Tibial nerve (tissue), 4 donors: ENCODE results near the gene FANCC. TPM values are rescaled to one million over a fixed set of nuclear protein-coding genes. Genes with fewer than 3 reads are reported as not detected.

Experiments used
- DNase-seq, 2 donors: peaks; one replicate each; pipeline ENCODE4 v3.0.0-alpha.2; 2019; ENCODE audit warnings: low spot score in 2 of 2
- H3K27ac ChIP-seq, 4 donors: fragments of 200-600 bp; sonication (generic) in 3 of 4; one replicate each; pipeline ENCODE4 v1.5.1; 2017 to 2019; ENCODE audit warnings: mild to moderate bottlenecking in 1 of 4
- H3K27me3 ChIP-seq, 2 donors: fragments of 200-600 bp; sonication (generic) in 1 of 2; one replicate each; pipeline versions ENCODE4 v1.5.1 to v1.6.0; 2017 to 2019
- H3K36me3 ChIP-seq, 3 donors: fragments of 200-600 bp; sonication (generic); one replicate each; pipeline ENCODE4 v1.5.1; 2018 to 2019
- H3K4me1 ChIP-seq, 4 donors: fragments of 200-600 bp; sonication (generic) in 3 of 4; one replicate each; pipeline ENCODE4 v1.5.1; 2017 to 2019
- H3K4me3 ChIP-seq, 4 donors: fragments of 200-600 bp; sonication (generic) in 3 of 4; one replicate each; pipeline ENCODE4 v1.5.1; 2017 to 2019; ENCODE audit warnings: mild to moderate bottlenecking in 1 of 4, moderate library complexity in 1 of 4
- H3K9me3 ChIP-seq, 4 donors: fragments of 200-600 bp; sonication (generic) in 3 of 4; one replicate each; pipeline ENCODE4 v1.5.1; 2017 to 2019
- EP300 ChIP-seq, 2 donors: sonication (generic); formaldehyde crosslinking; IDR thresholded peaks; one replicate each; pipeline ENCODE4 v1.6.1; 2017; ENCODE audit warnings: antibody characterized with exemption in 2 of 2, mild to moderate bottlenecking in 1 of 2
- POLR2A ChIP-seq, 2 donors: fragments of 450-650 bp; IDR thresholded peaks; one replicate each; pipeline ENCODE4 v1.6.1; 2017; ENCODE audit warnings: antibody characterized with exemption in 2 of 2, mild to moderate bottlenecking in 2 of 2, moderate library complexity in 2 of 2
- WGBS, 2 donors: methylation state at CpG; one replicate each; pipeline ENCODE4 v1.1.5; 2018; 5-methylcytosine and 5-hydroxymethylcytosine counted together
- total RNA-seq, 4 donors: library from RNA; depleted of rRNA; stranded (reverse); fragments of >200 nt; gene quantifications; one replicate each; pipeline ENCODE4 v1.1.0, GENCODE V29; 2016
- TF ChIP-seq, protein P1 (sequence below), 5 experiments: fragments of 200-600 bp in 3 of 5; fragments of 450-650 bp in 2 of 5; sonication (generic) in 3 of 5; IDR thresholded peaks; one replicate each; pipeline ENCODE4 v1.5.1; 2016 to 2019; ENCODE audit warnings: antibody characterized with exemption in 5 of 5, mild to moderate bottlenecking in 3 of 5, moderate library complexity in 2 of 5

The FANCC gene
- total RNA-seq, 4 donors from 2014 or later, result 6.5 to 12.6 (median 10.2) TPM

DNA sequence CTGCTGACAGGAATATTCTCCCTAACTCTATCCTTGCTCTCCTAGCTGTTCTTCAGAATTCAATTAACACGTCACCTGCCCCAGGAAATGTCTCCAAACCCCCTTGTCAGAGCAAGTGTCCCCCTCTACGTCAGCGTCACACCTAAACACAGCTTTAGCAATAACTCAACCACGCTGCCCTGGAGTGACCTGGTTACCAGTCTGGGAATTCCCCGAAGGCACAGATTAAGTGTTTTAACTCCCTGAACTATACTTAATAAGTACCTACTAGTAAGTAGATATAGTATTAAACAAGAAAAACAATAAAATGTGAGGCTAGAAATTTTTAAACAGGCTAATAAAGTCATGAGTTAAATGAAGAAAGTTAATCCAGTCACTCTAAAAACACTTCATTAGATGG is 78.4 kb downstream of the FANCC start:
- H3K4me3 ChIP-seq, result no peak overlapping the region
- DNase-seq, result no peak
- WGBS, 2 donors, result 96 to 98% methylated on average over 5 of the region's 5 CpGs
- H3K27me3 ChIP-seq, result no peaks in the 10 kb centered on the region
- no peaks in the 10 kb centered on the region for H3K9me3 ChIP-seq
- TF ChIP-seq, protein P1, sequence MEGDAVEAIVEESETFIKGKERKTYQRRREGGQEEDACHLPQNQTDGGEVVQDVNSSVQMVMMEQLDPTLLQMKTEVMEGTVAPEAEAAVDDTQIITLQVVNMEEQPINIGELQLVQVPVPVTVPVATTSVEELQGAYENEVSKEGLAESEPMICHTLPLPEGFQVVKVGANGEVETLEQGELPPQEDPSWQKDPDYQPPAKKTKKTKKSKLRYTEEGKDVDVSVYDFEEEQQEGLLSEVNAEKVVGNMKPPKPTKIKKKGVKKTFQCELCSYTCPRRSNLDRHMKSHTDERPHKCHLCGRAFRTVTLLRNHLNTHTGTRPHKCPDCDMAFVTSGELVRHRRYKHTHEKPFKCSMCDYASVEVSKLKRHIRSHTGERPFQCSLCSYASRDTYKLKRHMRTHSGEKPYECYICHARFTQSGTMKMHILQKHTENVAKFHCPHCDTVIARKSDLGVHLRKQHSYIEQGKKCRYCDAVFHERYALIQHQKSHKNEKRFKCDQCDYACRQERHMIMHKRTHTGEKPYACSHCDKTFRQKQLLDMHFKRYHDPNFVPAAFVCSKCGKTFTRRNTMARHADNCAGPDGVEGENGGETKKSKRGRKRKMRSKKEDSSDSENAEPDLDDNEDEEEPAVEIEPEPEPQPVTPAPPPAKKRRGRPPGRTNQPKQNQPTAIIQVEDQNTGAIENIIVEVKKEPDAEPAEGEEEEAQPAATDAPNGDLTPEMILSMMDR (IDR thresholded peaks at IDR 0.05), result no peak
- TF ChIP-seq POLR2A (IDR thresholded peaks at IDR 0.05) (no peak), EP300 (IDR thresholded peaks at IDR 0.05) (no peak)
- no peak overlapping the region for H3K27ac ChIP-seq
- H3K4me1 ChIP-seq, result no peaks in the 10 kb centered on the region
- peaks cover 0 to 5% (median 0%) of the 10 kb centered on the region in 3 donors for H3K36me3 ChIP-seq

DNA sequence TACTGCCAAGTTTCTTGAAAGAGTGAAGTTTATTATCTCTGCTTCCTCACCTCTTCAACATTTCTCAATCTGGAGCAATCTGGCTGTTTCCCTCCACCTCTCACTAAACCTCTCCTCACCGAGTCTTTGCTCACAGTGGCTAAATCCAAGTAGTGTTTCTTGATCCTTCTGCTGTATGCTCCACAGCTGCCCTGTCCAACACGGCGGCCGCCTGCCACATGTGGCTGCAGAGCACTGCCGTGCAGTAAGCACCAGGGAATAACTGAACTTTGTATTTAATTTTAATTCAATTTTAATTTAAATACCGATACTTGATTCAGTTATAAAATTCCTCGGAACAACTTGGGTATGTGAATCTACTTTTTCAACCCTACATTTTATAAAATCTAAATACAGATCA is 80.2 kb downstream of the FANCC start:
- Histone ChIP-seq H3K9me3 (no peaks in the 10 kb centered on the region), H3K36me3 (peaks cover 0 to 5% (median 0%) of the 10 kb centered on the region in 3 donors), H3K27me3 (no peaks in the 10 kb centered on the region), H3K27ac (no peak overlapping the region), H3K4me3 (no peak overlapping the region), H3K4me1 (no peaks in the 10 kb centered on the region)
- WGBS, 2 donors, result 88 to 89% methylated on average over 7 of the region's 7 CpGs
- TF ChIP-seq POLR2A (IDR thresholded peaks at IDR 0.05) (no peak), EP300 (IDR thresholded peaks at IDR 0.05) (no peak)
- TF ChIP-seq, protein P1 (IDR thresholded peaks at IDR 0.05), result no peak
- DNase-seq, result no peak

DNA sequence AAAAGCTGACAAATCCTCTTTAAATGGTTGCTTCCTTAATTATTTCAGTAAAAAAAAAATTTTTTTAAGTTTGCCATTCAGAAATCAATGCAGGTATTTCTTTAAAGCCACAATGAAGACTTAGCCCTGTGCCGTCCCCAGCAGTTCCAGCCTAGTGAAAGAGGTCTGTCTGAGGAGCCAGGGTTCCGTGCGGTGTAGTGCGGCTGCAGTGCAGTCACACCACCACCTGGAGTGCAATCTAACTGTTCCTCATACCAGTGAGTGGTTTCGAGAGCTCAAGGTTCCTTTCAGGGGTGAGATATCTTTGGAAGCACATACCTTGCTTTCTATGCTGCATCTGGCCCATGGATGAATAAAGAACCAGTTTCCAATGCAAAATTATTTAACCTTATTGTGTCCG is 87.5 kb downstream of the FANCC start:
- H3K9me3 ChIP-seq, result no peaks in the 10 kb centered on the region
- H3K4me1 ChIP-seq, result no peaks in the 10 kb centered on the region
- no peak for DNase-seq
- TF ChIP-seq, protein P1 (IDR thresholded peaks at IDR 0.05), result no peak
- TF ChIP-seq POLR2A (IDR thresholded peaks at IDR 0.05), result no peak
- TF ChIP-seq EP300 (IDR thresholded peaks at IDR 0.05), result no peak
- H3K27me3 ChIP-seq, result no peaks in the 10 kb centered on the region
- H3K36me3 ChIP-seq, result peaks cover 0 to 15% (median 0%) of the 10 kb centered on the region in 3 donors
- H3K27ac ChIP-seq, result no peak overlapping the region
- whole genome bisulfite sequencing, 2 donors, result 93 to 100% methylated on average over 6 of the region's 6 CpGs
- no peak overlapping the region for H3K4me3 ChIP-seq

DNA sequence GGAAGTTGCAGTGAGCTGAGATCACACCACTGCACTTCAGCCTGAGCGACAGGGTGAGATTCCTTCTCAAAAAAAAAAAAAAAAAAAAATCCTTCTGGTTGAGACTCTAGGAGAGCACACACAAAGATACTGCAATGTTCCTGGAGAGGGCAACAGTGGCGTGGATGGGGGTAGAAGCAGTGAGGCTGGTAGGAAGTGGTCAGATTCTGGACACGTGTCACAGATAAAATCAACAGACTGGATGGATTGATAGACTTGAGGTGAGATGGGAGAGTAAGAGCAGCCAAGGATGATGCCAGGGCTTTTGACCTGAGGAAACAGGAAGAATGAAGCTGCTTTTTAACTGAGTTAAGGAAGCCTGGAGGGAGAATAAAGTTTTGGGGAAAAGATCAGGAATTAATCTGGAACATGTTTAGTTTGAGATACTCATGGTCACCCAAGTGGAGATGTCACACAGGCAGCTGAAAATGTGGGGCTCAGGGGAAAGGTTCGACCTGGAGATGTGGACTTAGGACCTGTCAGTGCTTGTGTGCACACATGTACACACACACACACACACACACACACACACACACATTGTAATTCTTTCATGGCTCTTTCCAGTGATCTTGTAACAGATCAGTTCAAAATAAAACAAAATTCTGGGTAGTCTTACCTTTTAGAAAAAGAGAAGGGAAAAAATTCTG is 88.1 kb downstream of the FANCC start:
- Histone ChIP-seq H3K36me3 (peaks cover 0 to 15% (median 0%) of the 10 kb centered on the region in 3 donors), H3K27me3 (no peaks in the 10 kb centered on the region), H3K9me3 (no peaks in the 10 kb centered on the region), H3K4me3 (no peak overlapping the region), H3K4me1 (no peaks in the 10 kb centered on the region), H3K27ac (no peak overlapping the region)
- DNase-seq, result no peak
- TF ChIP-seq POLR2A (IDR thresholded peaks at IDR 0.05) (no peak), EP300 (IDR thresholded peaks at IDR 0.05) (no peak)
- TF ChIP-seq, protein P1 (IDR thresholded peaks at IDR 0.05), result no peak
- 92% methylated on average over 4 of the region's 4 CpGs for WGBS, 2 donors

DNA sequence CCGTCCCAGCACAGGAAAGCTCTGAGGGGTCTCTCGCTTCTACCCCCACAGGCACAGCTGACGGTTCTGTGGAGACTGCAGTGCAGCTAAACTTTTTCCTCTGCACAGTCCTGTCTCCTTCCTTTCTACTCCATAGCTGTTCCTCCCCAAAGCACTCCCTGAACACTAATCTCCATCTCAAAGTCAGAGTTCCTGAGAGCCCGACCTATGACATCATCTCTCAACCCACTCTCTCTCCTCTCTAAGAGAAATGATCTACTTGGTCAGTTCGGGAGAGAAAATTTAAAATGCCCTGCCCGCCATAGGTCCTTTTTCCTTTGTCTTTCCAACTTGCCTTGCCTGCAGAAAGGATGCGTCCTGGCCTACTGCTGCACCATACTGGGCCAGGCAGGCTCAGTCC is 90.6 kb downstream of the FANCC start:
- WGBS, 2 donors, result 77 to 79% methylated on average over 7 of the region's 7 CpGs

More for the DNA sequence above, 90.6 kb downstream of the FANCC start:
- DNase-seq, result no peak
- Histone ChIP-seq H3K27me3 (no peaks in the 10 kb centered on the region), H3K4me1 (no peaks in the 10 kb centered on the region), H3K27ac (no peak overlapping the region), H3K9me3 (no peaks in the 10 kb centered on the region), H3K4me3 (no peak overlapping the region), H3K36me3 (peaks cover 0 to 14% (median 0%) of the 10 kb centered on the region in 3 donors)
- TF ChIP-seq POLR2A (IDR thresholded peaks at IDR 0.05), result no peak
- TF ChIP-seq, protein P1 (IDR thresholded peaks at IDR 0.05), result no peak
- no peak for TF ChIP-seq EP300 (IDR thresholded peaks at IDR 0.05)
